Gastroesophageal sphincter (tissue), 3 donors: ENCODE results near the gene MYH8.

Experiments
- EP300 ChIP-seq: sonication (generic); formaldehyde crosslinking; IDR thresholded peaks from one replicate; pipeline ENCODE4 v1.6.1; 2017; ENCODE audit warnings: antibody characterized with exemption, mild to moderate bottlenecking
- POLR2A ChIP-seq, 2 donors: fragments of 450-650 bp; IDR thresholded peaks; one replicate each; pipeline ENCODE4 v1.6.1; 2017; ENCODE audit warnings: antibody characterized with exemption in 2 of 2, mild to moderate bottlenecking in 2 of 2, moderate library complexity in 1 of 2
- POLR2AphosphoS5 ChIP-seq: sonication (generic); formaldehyde crosslinking; IDR thresholded peaks from one replicate; pipeline ENCODE4 v1.6.1; 2017; ENCODE audit warnings: antibody characterized with exemption
- TF ChIP-seq, protein P1 (sequence below), 4 experiments: fragments of 200-600 bp in 2 of 4; fragments of 450-650 bp in 2 of 4; sonication (generic) in 1 of 4; IDR thresholded peaks; one replicate each; pipeline ENCODE4 v1.5.1; 2017 to 2019; ENCODE audit warnings: antibody characterized with exemption in 4 of 4, mild to moderate bottlenecking in 2 of 4, moderate library complexity in 2 of 4

DNA sequence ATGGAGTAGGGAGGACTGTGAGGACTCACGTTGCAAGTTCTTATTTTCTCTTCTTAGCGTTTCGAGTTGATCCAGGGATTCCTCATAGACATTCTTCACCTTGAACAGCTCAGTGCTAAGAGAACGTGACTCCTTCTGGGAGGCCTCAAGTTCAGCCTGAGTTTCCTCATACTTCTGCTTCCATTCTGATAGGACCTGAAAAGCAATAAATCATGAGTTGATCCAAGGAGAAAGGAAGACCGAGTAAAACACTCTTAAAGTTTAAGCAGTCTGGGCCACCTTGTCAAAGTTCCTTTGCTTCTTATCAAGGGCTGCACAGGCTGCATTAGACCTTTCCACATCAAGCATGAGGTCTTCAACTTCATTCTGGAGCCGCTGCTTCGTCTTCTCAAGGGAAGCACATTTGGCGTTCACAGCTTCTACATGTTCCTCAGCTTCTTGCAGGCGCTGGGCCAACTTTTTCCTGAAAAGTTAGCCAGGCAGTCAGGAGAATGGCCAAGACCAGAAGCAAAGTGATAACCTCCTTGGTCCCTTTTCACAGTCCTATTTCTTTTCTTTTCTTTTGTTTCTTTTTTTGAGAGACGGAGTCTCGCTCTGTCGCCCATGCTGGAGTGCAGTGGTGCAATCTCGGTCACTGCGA, 25.1 kb downstream of the MYH8 start:
- TF ChIP-seq, protein P1, sequence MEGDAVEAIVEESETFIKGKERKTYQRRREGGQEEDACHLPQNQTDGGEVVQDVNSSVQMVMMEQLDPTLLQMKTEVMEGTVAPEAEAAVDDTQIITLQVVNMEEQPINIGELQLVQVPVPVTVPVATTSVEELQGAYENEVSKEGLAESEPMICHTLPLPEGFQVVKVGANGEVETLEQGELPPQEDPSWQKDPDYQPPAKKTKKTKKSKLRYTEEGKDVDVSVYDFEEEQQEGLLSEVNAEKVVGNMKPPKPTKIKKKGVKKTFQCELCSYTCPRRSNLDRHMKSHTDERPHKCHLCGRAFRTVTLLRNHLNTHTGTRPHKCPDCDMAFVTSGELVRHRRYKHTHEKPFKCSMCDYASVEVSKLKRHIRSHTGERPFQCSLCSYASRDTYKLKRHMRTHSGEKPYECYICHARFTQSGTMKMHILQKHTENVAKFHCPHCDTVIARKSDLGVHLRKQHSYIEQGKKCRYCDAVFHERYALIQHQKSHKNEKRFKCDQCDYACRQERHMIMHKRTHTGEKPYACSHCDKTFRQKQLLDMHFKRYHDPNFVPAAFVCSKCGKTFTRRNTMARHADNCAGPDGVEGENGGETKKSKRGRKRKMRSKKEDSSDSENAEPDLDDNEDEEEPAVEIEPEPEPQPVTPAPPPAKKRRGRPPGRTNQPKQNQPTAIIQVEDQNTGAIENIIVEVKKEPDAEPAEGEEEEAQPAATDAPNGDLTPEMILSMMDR (IDR thresholded peaks at IDR 0.05), result no peak
- no peak for TF ChIP-seq POLR2A (IDR thresholded peaks at IDR 0.05)
- TF ChIP-seq POLR2AphosphoS5, result no peak
- TF ChIP-seq EP300, result no peak
